Measurements from ENCODE around the gene BCL11A. TPM values are rescaled to one million over a fixed set of nuclear protein-coding genes. Genes with fewer than 3 reads are reported as not detected.
A peak's percentile ranks its signal among the peaks of the same experiment; 100 is the strongest.

The BCL11A gene
- polyA plus RNA-seq, 3 donors, result 8.7 to 15.6 (median 11.1) TPM

DNA sequence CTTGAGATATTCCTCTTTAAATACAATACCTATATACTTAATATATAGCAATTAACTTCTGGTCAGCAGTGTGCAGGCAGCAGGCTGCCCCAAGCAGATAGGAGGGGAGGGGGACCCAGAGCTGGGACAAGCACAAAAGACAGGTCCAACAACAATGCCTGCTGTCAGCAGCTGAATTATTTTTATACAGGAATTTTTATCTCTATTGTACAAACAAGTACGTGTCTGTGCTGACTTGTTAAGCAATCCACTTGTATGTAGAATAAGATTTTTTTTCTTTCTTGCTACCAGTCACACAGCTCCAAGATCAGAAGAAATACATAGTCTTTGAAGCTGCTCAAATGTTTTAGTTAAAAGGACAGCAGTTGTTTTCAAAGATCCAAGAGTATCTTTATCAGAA is 16.7 kb downstream of the BCL11A start:
- H2AFZ ChIP-seq (ENCODE audit: insufficient read depth, low read depth, low read length, poor library complexity, severe bottlenecking), result no peak overlapping the region
- H3K36me3 ChIP-seq (replicated peaks in 1 of 2; ENCODE audit: control insufficient read depth in 1 of 2, insufficient read depth in 2 of 2, low read length in 2 of 2), result peaks cover 2 to 16% of the 10 kb centered on the region in 2 donors
- no peak overlapping the region for H3K4me3 Mint-ChIP-seq
- H3K4me1 Mint-ChIP-seq, result peaks cover 63% of the 10 kb centered on the region
- peaks cover 8% of the 10 kb centered on the region for H4K20me1 ChIP-seq (ENCODE audit: insufficient read depth, low read length)
- H3K27ac ChIP-seq (ENCODE audit: low read depth in 1 of 2, low read length in 2 of 2), result no peak overlapping the region
- TF ChIP-seq, protein P1, sequence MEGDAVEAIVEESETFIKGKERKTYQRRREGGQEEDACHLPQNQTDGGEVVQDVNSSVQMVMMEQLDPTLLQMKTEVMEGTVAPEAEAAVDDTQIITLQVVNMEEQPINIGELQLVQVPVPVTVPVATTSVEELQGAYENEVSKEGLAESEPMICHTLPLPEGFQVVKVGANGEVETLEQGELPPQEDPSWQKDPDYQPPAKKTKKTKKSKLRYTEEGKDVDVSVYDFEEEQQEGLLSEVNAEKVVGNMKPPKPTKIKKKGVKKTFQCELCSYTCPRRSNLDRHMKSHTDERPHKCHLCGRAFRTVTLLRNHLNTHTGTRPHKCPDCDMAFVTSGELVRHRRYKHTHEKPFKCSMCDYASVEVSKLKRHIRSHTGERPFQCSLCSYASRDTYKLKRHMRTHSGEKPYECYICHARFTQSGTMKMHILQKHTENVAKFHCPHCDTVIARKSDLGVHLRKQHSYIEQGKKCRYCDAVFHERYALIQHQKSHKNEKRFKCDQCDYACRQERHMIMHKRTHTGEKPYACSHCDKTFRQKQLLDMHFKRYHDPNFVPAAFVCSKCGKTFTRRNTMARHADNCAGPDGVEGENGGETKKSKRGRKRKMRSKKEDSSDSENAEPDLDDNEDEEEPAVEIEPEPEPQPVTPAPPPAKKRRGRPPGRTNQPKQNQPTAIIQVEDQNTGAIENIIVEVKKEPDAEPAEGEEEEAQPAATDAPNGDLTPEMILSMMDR (IDR thresholded peaks at IDR 0.05), result no peak
- no peak for DNase-seq
- no peak overlapping the region for H3K27ac Mint-ChIP-seq
- peaks cover 0 to 3% (median under 1%) of the 10 kb centered on the region in 7 donors for H3K9me3 Mint-ChIP-seq
- no peak overlapping the region for H3K9ac ChIP-seq (ENCODE audit: insufficient read depth, low read length, poor library complexity, severe bottlenecking)
- H3K9me3 ChIP-seq (replicated peaks in 1 of 2; ENCODE audit: control insufficient read depth in 1 of 2, insufficient read depth in 1 of 2, low read length in 2 of 2), result peaks cover 0 to under 1% of the 10 kb centered on the region in 2 donors
- H3K4me3 ChIP-seq (replicated peaks in 1 of 3; ENCODE audit: low read depth in 2 of 3, low read length in 3 of 3), result no peak overlapping the region
- H3K4me2 ChIP-seq (replicated peaks; ENCODE audit: extremely low read depth, low read length, poor library complexity, severe bottlenecking), result no peak overlapping the region
- WGBS (ENCODE audit: insufficient coverage), result no CpG with 5 or more reads among the region's 1 CpG
- no peaks in the 10 kb centered on the region for H3K27me3 ChIP-seq (ENCODE audit: control insufficient read depth in 2 of 2, insufficient read depth in 2 of 2, low read length in 2 of 2)
- peaks cover 44 to 48% of the 10 kb centered on the region in 2 donors for H3K4me1 ChIP-seq (ENCODE audit: control insufficient read depth in 1 of 2, insufficient read depth in 2 of 2, low read length in 2 of 2)
- peaks cover 23% of the 10 kb centered on the region in 2 donors for H3K36me3 Mint-ChIP-seq
- H3K79me2 ChIP-seq (ENCODE audit: insufficient read depth, low read length), result peaks cover 100% of the 10 kb centered on the region
- H3K27me3 Mint-ChIP-seq (ENCODE audit: low read depth in 3 of 3), result peaks cover 0 to 2% (median 0%) of the 10 kb centered on the region in 3 donors
- intact Hi-C loops (cut with micrococcal nuclease), result loop anchor here in 1 of 2 donors (10.0 kb wide), 1 partner anchor 998 kb away; the partner anchor contains the start of gene XPO1

DNA sequence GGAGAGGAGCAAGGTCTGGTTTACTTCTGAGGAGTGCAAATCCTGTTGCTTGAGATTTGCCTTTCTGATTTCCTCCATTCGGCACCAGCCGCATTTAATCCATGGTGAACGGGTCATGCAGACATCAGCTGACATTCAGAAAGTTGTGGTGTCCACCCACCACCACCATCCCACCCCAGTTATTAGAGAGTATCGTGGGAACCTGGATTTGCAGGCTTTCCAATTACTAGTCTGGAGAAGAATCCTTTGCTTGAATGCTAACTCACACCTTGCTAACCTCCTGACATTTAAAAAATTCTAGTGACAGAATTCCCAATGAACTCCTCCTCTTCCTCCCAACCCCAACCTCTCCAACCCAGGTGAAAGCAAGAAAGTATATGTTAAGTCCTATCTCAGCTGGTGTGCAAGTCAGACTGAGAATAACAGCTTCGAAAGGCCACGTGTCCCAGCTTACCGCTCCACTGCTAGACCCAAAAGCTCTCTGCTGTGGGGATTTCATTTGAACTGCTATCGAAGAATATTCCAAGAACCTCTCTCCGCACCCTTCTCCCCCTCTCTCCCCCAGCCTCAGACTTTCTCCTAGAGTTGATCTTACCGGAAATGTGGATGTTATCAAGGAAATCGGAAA is 17.7 kb downstream of the BCL11A start:
- Histone ChIP-seq H3K4me2 (replicated peaks; ENCODE audit: extremely low read depth, low read length, poor library complexity, severe bottlenecking) (no peak overlapping the region), H3K79me2 (ENCODE audit: insufficient read depth, low read length) (peaks cover 100% of the 10 kb centered on the region), H3K27me3 (ENCODE audit: control insufficient read depth in 2 of 2, insufficient read depth in 2 of 2, low read length in 2 of 2) (no peaks in the 10 kb centered on the region), H3K36me3 (replicated peaks in 1 of 2; ENCODE audit: control insufficient read depth in 1 of 2, insufficient read depth in 2 of 2, low read length in 2 of 2) (peaks cover 2 to 16% of the 10 kb centered on the region in 2 donors), H3K9ac (ENCODE audit: insufficient read depth, low read length, poor library complexity, severe bottlenecking) (no peak overlapping the region), H4K20me1 (ENCODE audit: insufficient read depth, low read length) (peaks cover 8% of the 10 kb centered on the region), H3K9me3 (replicated peaks in 1 of 2; ENCODE audit: control insufficient read depth in 1 of 2, insufficient read depth in 1 of 2, low read length in 2 of 2) (peaks cover 0 to 4% of the 10 kb centered on the region in 2 donors), H3K4me3 (replicated peaks in 1 of 3; ENCODE audit: low read depth in 2 of 3, low read length in 3 of 3) (no peak overlapping the region), H3K27ac (ENCODE audit: low read depth in 1 of 2, low read length in 2 of 2) (no peak overlapping the region), H3K4me1 (ENCODE audit: control insufficient read depth in 1 of 2, insufficient read depth in 2 of 2, low read length in 2 of 2) (peaks cover 52 to 56% of the 10 kb centered on the region in 2 donors), H2AFZ (ENCODE audit: insufficient read depth, low read depth, low read length, poor library complexity, severe bottlenecking) (no peak overlapping the region)
- TF ChIP-seq, protein P1 (IDR thresholded peaks at IDR 0.05), result no peak
- no CpG with 5 or more reads among the region's 11 CpGs for WGBS (ENCODE audit: insufficient coverage)
- H3K27me3 Mint-ChIP-seq (ENCODE audit: low read depth in 3 of 3), result peaks cover 0 to 2% (median 0%) of the 10 kb centered on the region in 3 donors
- no peak overlapping the region for H3K4me3 Mint-ChIP-seq
- H3K36me3 Mint-ChIP-seq, result peaks cover 18 to 23% of the 10 kb centered on the region in 2 donors
- H3K4me1 Mint-ChIP-seq, result peaks cover 69% of the 10 kb centered on the region
- H3K9me3 Mint-ChIP-seq, result peaks cover 0 to 4% (median 4%) of the 10 kb centered on the region in 7 donors
- no peak for DNase-seq
- intact Hi-C loops (cut with micrococcal nuclease), result loop anchor here in 1 of 2 donors (10.0 kb wide), 1 partner anchor 999 kb away; the partner anchor contains the start of gene XPO1
- H3K27ac Mint-ChIP-seq, result peak overlapping the region in 5 of 7 donors; percentile 26 to 54 (median 40)
